Osteocyte (in vitro differentiated cells): ENCODE results near the gene KCNH5. TPM values are rescaled to one million over a fixed set of nuclear protein-coding genes. Genes with fewer than 3 reads are reported as not detected.

Experiments
- DNase-seq: peaks from one replicate; pipeline ENCODE4 v3.0.0; 2021; ENCODE audit warnings: mixed read lengths; ENCODE audit not compliant: unreplicated experiment; ENCODE audit errors: extremely low spot score
- H3K27ac Mint-ChIP-seq: one replicate; pipeline ENCODE4 v1.8.0; 2021; ENCODE audit warnings: mild to moderate bottlenecking, mixed read lengths; ENCODE audit not compliant: unreplicated experiment
- H3K27me3 Mint-ChIP-seq: one replicate; pipeline ENCODE4 v1.8.0; 2021; ENCODE audit warnings: mixed read lengths; ENCODE audit not compliant: unreplicated experiment
- H3K36me3 Mint-ChIP-seq: one replicate; pipeline ENCODE4 v1.8.0; 2021; ENCODE audit warnings: mixed read lengths; ENCODE audit not compliant: unreplicated experiment
- H3K4me1 Mint-ChIP-seq: one replicate; pipeline ENCODE4 v1.8.0; 2021; ENCODE audit warnings: mixed read lengths; ENCODE audit not compliant: unreplicated experiment
- H3K4me3 Mint-ChIP-seq: one replicate; pipeline ENCODE4 v1.8.0; 2021; ENCODE audit warnings: mild to moderate bottlenecking, moderate library complexity, mixed read lengths; ENCODE audit not compliant: unreplicated experiment
- H3K9me3 Mint-ChIP-seq: one replicate; pipeline ENCODE4 v1.8.0; 2021; ENCODE audit warnings: mixed read lengths; ENCODE audit not compliant: unreplicated experiment
- CTCF ChIP-seq: fragments of 200-600 bp; sonication (generic); IDR thresholded peaks from 2 replicates; pipeline ENCODE4 v1.5.0; 2021; ENCODE audit warnings: antibody characterized with exemption, mild to moderate bottlenecking, moderate library complexity
- total RNA-seq: library from RNA; stranded (reverse); gene quantifications from 2 replicates; pipeline ENCODE4 v1.2.1, GENCODE V29; 2021

The KCNH5 gene
- total RNA-seq, 1 donor from 2014 or later = not detected

DNA sequence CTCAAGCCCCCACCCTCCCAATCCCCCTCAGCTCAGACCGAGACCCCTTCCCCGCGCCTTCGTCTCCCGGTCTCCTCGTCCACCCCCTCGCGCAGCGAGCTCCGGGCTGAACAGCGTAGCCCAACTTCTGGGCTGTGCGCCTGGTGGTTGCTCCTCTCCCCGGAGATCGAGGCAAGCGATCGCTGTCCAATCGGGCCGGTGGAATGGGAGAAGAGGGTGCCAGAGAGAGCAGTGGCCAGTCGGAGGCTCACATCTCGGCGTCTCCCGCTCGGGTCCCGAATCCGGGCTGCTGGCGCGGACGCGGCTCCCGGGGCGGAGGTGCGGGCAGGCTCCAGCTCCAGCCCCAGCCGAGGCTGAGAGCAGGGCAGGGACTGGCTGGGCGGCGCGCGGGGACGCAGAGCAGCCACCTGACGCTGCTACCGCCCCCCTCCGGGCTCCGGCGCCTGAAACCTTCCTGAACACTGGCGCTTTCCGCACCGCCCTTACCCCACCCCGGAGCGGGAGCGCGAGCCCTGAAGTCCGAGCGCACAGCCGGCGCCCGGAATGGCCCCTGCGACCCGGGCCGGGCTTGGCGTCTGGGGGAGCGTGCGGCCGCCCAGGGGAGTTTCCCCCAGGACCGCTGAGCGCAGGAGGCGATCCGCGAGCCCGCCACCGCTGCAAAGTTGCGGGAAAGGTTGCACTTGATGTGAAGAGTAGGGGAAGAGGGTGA lies 508 bp upstream of the KCNH5 start:
- TF ChIP-seq CTCF = no peak
- H3K9me3 Mint-ChIP-seq = no peaks in the 10 kb centered on the region
- peaks cover 70% of the 10 kb centered on the region for H3K27me3 Mint-ChIP-seq
- DNase-seq = peak; percentile 89
- peaks cover 7% of the 10 kb centered on the region for H3K4me1 Mint-ChIP-seq
- no peak overlapping the region for H3K27ac Mint-ChIP-seq
- H3K36me3 Mint-ChIP-seq = no peaks in the 10 kb centered on the region
- peak overlapping the region; percentile 66 for H3K4me3 Mint-ChIP-seq

GRCh38 chr14:63039866-63040265 lies 5.4 kb downstream of the KCNH5 start:
- H3K27me3 Mint-ChIP-seq = peaks cover 59% of the 10 kb centered on the region
- H3K4me1 Mint-ChIP-seq = no peaks in the 10 kb centered on the region
- no peak overlapping the region for H3K27ac Mint-ChIP-seq

DNA sequence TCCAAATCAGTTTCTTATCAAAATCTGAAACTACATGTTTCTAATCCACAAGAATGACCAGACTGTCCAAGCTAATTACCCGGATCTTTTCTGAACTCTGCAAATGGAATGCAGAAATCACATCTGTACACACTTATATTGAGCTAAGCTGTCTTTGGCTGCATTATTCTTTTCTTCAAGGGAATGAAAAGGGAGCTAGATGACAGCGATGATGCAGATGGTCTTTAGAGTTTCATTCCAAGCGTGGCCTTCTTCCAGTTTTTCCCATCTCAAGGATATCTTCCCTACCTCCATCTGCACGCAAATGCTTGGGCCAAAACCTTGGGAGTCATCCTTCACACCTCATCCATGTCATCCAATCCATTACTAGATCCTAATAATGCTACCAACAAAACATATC lies 12.6 kb downstream of the KCNH5 start:
- no peak for TF ChIP-seq CTCF
- no peaks in the 10 kb centered on the region for H3K36me3 Mint-ChIP-seq
- no peaks in the 10 kb centered on the region for H3K9me3 Mint-ChIP-seq
- H3K4me3 Mint-ChIP-seq = no peak overlapping the region
- no peak overlapping the region for H3K27ac Mint-ChIP-seq
- peaks cover 21% of the 10 kb centered on the region for H3K27me3 Mint-ChIP-seq
- DNase-seq = no peak
- H3K4me1 Mint-ChIP-seq = no peaks in the 10 kb centered on the region

More at GRCh38 chr14:63039866-63040265, 5.4 kb downstream of the KCNH5 start:
- Mint-ChIP-seq H3K4me3 (no peak overlapping the region), H3K36me3 (no peaks in the 10 kb centered on the region), H3K9me3 (no peaks in the 10 kb centered on the region)
- TF ChIP-seq CTCF = peak; percentile 24
- no peak for DNase-seq

DNA sequence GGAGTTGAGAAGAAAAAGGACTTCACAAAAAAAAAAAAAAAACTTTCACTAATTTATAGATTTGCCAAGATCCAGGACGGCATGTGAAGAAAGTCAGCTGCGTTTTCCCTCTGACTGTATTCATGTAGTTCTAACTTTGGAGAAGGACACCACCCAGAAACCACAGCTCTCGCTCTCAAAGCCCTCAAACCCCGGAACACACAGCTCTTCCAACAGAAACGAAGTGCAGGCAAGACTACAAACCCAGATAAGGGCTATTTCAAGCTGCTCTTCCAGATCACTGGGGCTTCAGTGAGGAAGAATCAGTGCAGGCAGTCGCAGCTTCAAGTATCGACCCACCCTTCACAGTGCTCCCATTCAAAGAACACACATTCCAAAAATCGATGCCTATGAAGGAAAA lies 13.2 kb downstream of the KCNH5 start:
- DNase-seq = no peak
- Mint-ChIP-seq H3K27me3 (peaks cover 18% of the 10 kb centered on the region), H3K27ac (no peak overlapping the region), H3K36me3 (no peaks in the 10 kb centered on the region), H3K4me3 (no peak overlapping the region), H3K9me3 (no peaks in the 10 kb centered on the region), H3K4me1 (no peaks in the 10 kb centered on the region)
- no peak for TF ChIP-seq CTCF

GRCh38 chr14:63030113-63030512 lies 15.1 kb downstream of the KCNH5 start:
- H3K27me3 Mint-ChIP-seq = peaks cover 26% of the 10 kb centered on the region
- DNase-seq = no peak
- H3K4me1 Mint-ChIP-seq = no peaks in the 10 kb centered on the region
- H3K9me3 Mint-ChIP-seq = no peaks in the 10 kb centered on the region
- no peak overlapping the region for H3K27ac Mint-ChIP-seq
- no peak overlapping the region for H3K4me3 Mint-ChIP-seq
- H3K36me3 Mint-ChIP-seq = no peaks in the 10 kb centered on the region
- TF ChIP-seq CTCF = no peak
